HG02642 (cell line): ENCODE measurements around the gene CBARP.

ENCODE experiments used
- ATAC-seq: cut with Tn5 transposase; IDR thresholded peaks from one replicate; pipeline ENCODE4 v1.9.1; 2021; ENCODE audit warnings: mild to moderate bottlenecking; ENCODE audit not compliant: unreplicated experiment, poor library complexity

The CBARP gene

DNA sequence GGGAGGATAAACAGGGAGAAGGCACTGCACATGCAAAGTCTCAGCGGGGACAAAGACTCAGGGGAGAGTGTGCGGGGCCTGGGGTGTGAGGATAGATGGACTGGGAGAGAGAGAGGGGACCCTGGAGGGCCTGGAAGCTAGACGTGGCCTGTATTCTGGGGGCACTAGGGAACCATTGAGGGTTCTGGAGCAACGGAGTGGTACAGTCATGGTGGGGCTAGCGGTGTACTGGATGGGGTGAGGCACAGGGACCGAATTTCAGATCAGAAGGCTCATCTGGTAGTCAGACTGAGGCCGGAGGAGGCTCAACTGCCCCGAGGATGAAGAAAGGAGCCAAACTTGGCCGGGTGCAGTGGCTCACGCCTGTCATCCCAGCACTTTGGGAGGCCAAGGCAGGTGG, 55.7 kb downstream of the CBARP start:
- ATAC-seq: no peak

DNA sequence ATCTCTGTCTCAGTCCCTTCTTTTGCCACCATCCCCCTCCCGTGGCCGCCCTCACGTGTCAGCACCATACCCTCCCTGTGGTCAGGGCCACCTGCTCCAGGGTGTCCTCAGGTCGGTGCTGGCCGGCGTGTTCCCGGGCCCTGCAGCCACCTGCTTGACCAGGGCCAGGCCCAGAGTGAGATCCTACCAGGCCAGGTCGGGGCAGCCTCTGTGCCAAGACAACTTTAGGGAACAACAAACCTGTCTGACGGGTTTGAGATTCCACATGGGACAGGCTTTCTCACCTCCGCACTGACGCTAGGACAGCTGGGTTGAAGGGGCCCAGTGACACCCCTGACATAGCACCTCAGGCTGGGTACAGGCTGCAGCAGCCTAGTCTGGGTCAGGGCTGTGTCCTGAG, 56.2 kb downstream of the CBARP start:
- no peak for ATAC-seq
